LNCAP (cell line): ENCODE results near the gene ADGRF5.

ENCODE experiments used
- CTCF ChIP-seq: fragments of 450-650 bp; IDR thresholded peaks from 2 replicates; pipeline ENCODE4 v1.5.1; 2017; ENCODE audit warnings: mild to moderate bottlenecking

Gene ADGRF5

GRCh38 chr6:46900266-46900665 is 21.5 kb downstream of the ADGRF5 start:
- TF ChIP-seq CTCF, result no peak

- TF ChIP-seq CTCF, result no peak
Measured at GRCh38 chr6:46899659-46900058, 22.1 kb downstream of the ADGRF5 start.

- no peak for TF ChIP-seq CTCF
Measured at GRCh38 chr6:46898006-46898405, 23.7 kb downstream of the ADGRF5 start.

GRCh38 chr6:46896871-46897270 is 24.9 kb downstream of the ADGRF5 start:
- no peak for TF ChIP-seq CTCF

- TF ChIP-seq CTCF, result no peak
Measured at GRCh38 chr6:46895930-46896329, 25.8 kb downstream of the ADGRF5 start.

GRCh38 chr6:46894433-46894832 is 27.3 kb downstream of the ADGRF5 start:
- TF ChIP-seq CTCF, result no peak

GRCh38 chr6:46893648-46894047 is 28.1 kb downstream of the ADGRF5 start:
- TF ChIP-seq CTCF, result no peak

- TF ChIP-seq CTCF, result no peak; the same call in 1 of the 2 replicates
Measured at GRCh38 chr6:46891252-46891795, 30.4 kb downstream of the ADGRF5 start.
